RWPE2 (cell line): Measurements from ENCODE around the gene PARD6B.
"Not testable (repeated sequence)": the region's sequence is repeated elsewhere in the genome, so short reads cannot be mapped to it uniquely, and the experiment has no call there.

ENCODE experiments used
- ATAC-seq: fragments of 200-7000 bp; cut with Tn5 transposase; 3 replicates; pipeline ENCODE4 v1.9.1; 2021; ENCODE audit warnings: low read depth
- DNase-seq: peaks from one replicate; pipeline ENCODE4 v3.0.0-alpha.2; 2020; ENCODE audit warnings: low spot score
- H3K27ac ChIP-seq: fragments of 450-650 bp; 2 replicates; pipeline ENCODE4 v1.5.1; 2017; ENCODE audit warnings: mild to moderate bottlenecking; ENCODE audit not compliant: poor library complexity, severe bottlenecking
- H3K27me3 ChIP-seq: fragments of 250-450 bp; sonication (Bioruptor Pico); 2 replicates; pipeline ENCODE4 v1.5.1; 2021; ENCODE audit warnings: mild to moderate bottlenecking, moderate library complexity; ENCODE audit not compliant: insufficient read depth, poor library complexity, severe bottlenecking
- H3K36me3 ChIP-seq: fragments of 250-450 bp; sonication (Bioruptor Pico); 2 replicates; pipeline ENCODE4 v1.5.1; 2020; ENCODE audit warnings: low read depth, mild to moderate bottlenecking, moderate library complexity
- H3K4me1 ChIP-seq: fragments of 250-450 bp; sonication (Bioruptor Pico); 2 replicates; pipeline ENCODE4 v1.5.1; 2021; ENCODE audit warnings: mild to moderate bottlenecking, moderate library complexity; ENCODE audit not compliant: insufficient read depth, poor library complexity, severe bottlenecking
- H3K4me3 ChIP-seq: fragments of 250-450 bp; sonication (Bioruptor Pico); 2 replicates; pipeline ENCODE4 v1.5.1; 2021; ENCODE audit warnings: mild to moderate bottlenecking, moderate library complexity; ENCODE audit not compliant: severe bottlenecking
- H3K9me3 ChIP-seq: fragments of 250-450 bp; sonication (Bioruptor Pico); 2 replicates; pipeline ENCODE4 v1.5.1; 2021; ENCODE audit warnings: mild to moderate bottlenecking, moderate library complexity; ENCODE audit not compliant: severe bottlenecking
- TF ChIP-seq, protein P1 (sequence below): fragments of 450-650 bp; IDR thresholded peaks from one replicate; pipeline ENCODE4 v1.5.1; 2017; ENCODE audit warnings: mild to moderate bottlenecking, moderate library complexity; ENCODE audit not compliant: poor library complexity, severe bottlenecking

The PARD6B gene

DNA sequence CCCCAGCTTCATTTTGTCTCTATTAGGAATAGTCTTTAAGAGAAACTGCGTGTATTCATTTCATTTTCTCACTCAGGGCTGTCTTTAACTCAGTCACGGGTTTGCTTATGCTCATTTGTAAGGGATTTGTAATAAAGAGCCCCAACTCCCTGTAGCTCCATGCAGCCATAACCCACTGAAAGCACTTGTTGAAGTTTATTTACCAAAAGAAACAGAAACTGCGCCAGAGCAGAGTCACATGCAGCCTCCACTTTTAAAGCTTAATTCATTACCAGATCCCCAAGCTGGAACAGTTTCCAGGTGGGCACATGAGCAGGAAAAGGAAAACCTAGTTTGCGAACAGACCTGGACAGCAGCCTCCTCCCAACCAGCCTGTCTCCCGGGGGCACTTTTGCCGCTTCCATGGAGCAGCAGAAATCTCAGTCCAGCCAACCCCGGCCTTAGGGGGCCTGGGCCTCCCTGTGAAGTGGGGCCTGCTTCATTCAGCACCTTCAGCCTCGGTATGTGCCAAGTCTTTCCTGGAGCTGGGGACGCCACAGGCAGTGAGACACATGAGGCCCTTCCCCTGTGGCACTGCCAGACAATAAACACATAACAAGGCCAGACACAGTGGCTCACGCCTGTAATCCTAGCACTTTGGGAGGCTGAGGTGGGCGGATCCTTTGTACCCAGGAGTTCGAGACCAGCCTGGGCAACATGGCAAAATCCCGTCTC lies 68.0 kb downstream of the PARD6B start:
- Histone ChIP-seq H3K4me3 (no peak overlapping the region), H3K4me1 (peaks cover 3% of the 10 kb centered on the region), H3K36me3 (no peaks in the 10 kb centered on the region), H3K27me3 (no peaks in the 10 kb centered on the region), H3K27ac (no peak overlapping the region), H3K9me3 (no peaks in the 10 kb centered on the region)
- TF ChIP-seq, protein P1, sequence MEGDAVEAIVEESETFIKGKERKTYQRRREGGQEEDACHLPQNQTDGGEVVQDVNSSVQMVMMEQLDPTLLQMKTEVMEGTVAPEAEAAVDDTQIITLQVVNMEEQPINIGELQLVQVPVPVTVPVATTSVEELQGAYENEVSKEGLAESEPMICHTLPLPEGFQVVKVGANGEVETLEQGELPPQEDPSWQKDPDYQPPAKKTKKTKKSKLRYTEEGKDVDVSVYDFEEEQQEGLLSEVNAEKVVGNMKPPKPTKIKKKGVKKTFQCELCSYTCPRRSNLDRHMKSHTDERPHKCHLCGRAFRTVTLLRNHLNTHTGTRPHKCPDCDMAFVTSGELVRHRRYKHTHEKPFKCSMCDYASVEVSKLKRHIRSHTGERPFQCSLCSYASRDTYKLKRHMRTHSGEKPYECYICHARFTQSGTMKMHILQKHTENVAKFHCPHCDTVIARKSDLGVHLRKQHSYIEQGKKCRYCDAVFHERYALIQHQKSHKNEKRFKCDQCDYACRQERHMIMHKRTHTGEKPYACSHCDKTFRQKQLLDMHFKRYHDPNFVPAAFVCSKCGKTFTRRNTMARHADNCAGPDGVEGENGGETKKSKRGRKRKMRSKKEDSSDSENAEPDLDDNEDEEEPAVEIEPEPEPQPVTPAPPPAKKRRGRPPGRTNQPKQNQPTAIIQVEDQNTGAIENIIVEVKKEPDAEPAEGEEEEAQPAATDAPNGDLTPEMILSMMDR = no peak
- ATAC-seq = no peak
- no peak for DNase-seq

DNA sequence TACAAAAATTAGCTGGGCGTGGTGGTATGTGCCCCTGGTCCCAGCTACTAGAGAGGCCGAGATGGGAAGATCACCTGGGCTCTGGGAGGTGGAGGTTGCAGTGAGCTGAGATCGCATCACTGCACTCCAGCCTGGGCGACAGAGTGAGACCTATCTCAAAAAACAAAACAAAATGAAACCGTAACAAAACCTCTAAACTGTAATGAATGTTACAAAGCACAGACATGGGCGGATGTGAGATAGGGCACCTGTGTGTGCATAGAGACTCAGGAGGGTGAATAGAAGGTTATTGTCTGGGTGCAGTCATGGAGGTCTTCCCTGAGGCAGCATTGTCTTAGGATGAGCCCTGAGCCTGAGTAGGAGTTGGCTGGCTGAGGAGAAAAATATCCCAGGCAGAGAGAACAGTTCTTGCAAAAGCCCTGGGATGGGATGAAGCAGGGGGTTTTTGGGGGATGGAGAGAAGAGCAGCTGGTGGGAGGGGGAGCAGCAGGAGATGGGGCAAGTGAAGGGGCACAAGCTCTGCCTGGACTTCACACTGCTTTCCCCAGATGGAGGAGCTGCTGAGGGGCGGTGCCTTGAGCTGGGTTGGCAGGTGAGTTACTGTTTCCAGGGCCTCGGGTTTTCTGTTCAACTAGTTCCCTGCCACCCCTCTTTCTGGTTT lies 68.6 kb downstream of the PARD6B start:
- peaks cover 3% of the 10 kb centered on the region for H3K4me1 ChIP-seq
- no peak for DNase-seq
- no peak overlapping the region for H3K27ac ChIP-seq
- no peaks in the 10 kb centered on the region for H3K9me3 ChIP-seq
- H3K4me3 ChIP-seq = no peak overlapping the region
- ATAC-seq = no peak
- TF ChIP-seq, protein P1 = no peak
- H3K36me3 ChIP-seq = no peaks in the 10 kb centered on the region
- H3K27me3 ChIP-seq = no peaks in the 10 kb centered on the region

DNA sequence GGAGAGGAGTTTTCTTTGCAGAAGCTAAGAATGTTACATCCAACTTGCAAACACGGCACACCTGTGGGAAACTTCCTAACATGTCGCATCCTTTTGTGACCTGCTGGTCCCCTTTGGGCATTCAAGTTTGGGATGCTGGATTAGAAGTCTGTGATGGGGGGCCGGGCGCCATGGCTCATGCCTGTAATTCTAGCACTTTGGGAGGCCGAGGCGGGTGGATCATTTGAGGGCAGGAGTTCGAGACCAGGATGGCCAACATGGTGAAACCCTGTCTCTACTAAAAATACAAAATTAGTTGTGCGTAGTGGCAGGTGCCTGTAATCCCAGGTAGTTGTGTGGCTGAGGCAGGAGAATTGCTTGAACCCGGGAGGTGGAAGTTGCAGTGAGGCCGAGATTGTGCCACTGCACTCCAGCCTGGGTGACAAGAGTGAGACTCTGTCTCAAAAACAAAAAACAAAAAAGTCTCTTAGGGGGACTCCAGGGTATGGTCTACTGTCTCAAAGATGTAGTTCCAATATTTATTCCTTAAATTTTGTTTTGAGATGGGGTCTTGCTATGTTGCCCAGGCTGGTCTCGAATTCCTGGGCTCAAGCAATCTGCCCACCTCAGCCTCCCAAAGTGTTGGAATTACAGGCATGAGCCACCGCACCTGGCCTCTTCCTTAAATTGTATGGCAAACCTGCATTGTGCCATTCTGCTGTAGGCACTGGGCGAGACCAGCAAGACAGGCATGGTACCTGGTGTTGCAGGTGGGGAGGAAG lies 69.8 kb downstream of the PARD6B start:
- not testable (repeated sequence) for H3K4me3 ChIP-seq, ATAC-seq, H3K27ac ChIP-seq, H3K27me3 ChIP-seq, DNase-seq, H3K36me3 ChIP-seq, H3K4me1 ChIP-seq, H3K9me3 ChIP-seq

DNA sequence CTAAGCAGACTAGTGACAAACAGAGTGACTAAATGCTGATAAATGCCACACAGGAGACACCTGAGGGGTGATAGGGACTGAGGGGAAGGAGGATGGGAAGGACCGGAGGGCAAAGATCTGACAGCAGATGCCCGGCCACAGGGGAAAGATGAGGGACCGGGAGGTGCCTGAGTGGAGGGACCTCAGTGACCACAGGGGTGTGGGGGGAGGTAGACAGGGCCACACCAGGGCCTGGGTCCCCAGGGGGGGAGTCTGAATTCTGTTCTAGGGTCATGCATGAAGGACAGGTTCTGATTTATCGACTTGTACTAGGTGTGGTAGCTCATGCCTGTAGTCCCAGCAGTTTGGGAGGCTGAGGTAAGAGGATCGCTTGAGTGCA lies 70.4 kb downstream of the PARD6B start:
- H3K27me3 ChIP-seq = no peaks in the 10 kb centered on the region
- no peak for ATAC-seq
- no peaks in the 10 kb centered on the region for H3K36me3 ChIP-seq
- DNase-seq = no peak
- H3K9me3 ChIP-seq = no peaks in the 10 kb centered on the region
- TF ChIP-seq, protein P1 = no peak
- no peaks in the 10 kb centered on the region for H3K4me1 ChIP-seq
- no peak overlapping the region for H3K27ac ChIP-seq
- H3K4me3 ChIP-seq = no peak overlapping the region

DNA sequence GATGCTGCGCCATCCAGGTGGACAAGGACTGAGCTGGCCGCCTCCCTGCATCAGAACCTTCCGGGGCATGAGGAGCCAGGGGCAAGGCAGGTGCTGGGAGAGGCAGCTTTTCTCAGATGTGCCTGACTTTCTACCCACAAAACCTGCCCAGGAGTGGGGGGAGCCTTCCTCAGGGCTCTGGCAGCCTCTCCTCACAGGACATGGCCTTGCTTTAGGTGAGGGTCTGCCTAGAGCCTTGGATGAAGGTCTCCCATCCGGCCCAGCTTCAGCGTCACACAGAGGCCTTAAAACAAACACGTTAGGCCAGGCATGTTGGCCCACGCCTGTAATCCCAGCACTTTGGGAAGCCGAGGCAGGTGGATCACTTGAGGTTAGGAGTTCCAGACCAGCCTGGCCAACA lies 70.9 kb downstream of the PARD6B start:
- H3K27me3 ChIP-seq = no peaks in the 10 kb centered on the region
- no peak overlapping the region for H3K4me3 ChIP-seq
- H3K36me3 ChIP-seq = no peaks in the 10 kb centered on the region
- TF ChIP-seq, protein P1 = no peak
- H3K9me3 ChIP-seq = no peaks in the 10 kb centered on the region
- H3K27ac ChIP-seq = no peak overlapping the region
- ATAC-seq (no peak), DNase-seq (no peak)
- H3K4me1 ChIP-seq = no peaks in the 10 kb centered on the region
